Gastroesophageal sphincter (tissue), 4 donors: ENCODE data around the gene TMIE. TPM values are rescaled to one million over a fixed set of nuclear protein-coding genes. Genes with fewer than 3 reads are reported as not detected.
"Not testable (repeated sequence)": the region's sequence is repeated elsewhere in the genome, so short reads cannot be mapped to it uniquely, and the experiment has no call there.

ENCODE experiments used
- ATAC-seq: fragments of 150-250 bp; one replicate; pipeline ENCODE4 v1.9.1; 2016; ENCODE audit warnings: mild to moderate bottlenecking, moderate library complexity
- H3K27ac ChIP-seq, 4 donors: fragments of 200-600 bp; sonication (generic) in 3 of 4; 1 replicate in 3 of 4; 2 replicates in 1 of 4; pipeline ENCODE4 v1.5.1; 2016 to 2019
- H3K27me3 ChIP-seq: fragments of 200-600 bp; sonication (generic); one replicate; pipeline ENCODE4 v1.5.1; 2019
- H3K36me3 ChIP-seq, 2 donors: fragments of 200-600 bp; sonication (generic); one replicate each; pipeline ENCODE4 v1.5.1; 2019; ENCODE audit warnings: control low read depth in 1 of 2
- H3K4me1 ChIP-seq, 3 donors: fragments of 200-600 bp; sonication (generic); 1 replicate in 2 of 3; 2 replicates in 1 of 3; pipeline ENCODE4 v1.5.1; 2016 to 2019; ENCODE audit warnings: control low read depth in 2 of 3
- H3K4me3 ChIP-seq, 2 donors: fragments of 200-600 bp; sonication (generic); one replicate each; pipeline ENCODE4 v1.5.1; 2019; ENCODE audit warnings: mild to moderate bottlenecking in 1 of 2, moderate library complexity in 1 of 2
- H3K9me3 ChIP-seq, 3 donors: fragments of 200-600 bp; sonication (generic); one replicate each; pipeline ENCODE4 v1.5.1; 2017 to 2019; ENCODE audit warnings: control low read depth in 2 of 3
- CTCF ChIP-seq, 4 experiments: fragments of 200-600 bp in 2 of 4; fragments of 450-650 bp in 2 of 4; sonication (generic) in 1 of 4; IDR thresholded peaks; one replicate each; pipeline ENCODE4 v1.5.1; 2017 to 2019; ENCODE audit warnings: antibody characterized with exemption in 4 of 4, mild to moderate bottlenecking in 2 of 4, moderate library complexity in 2 of 4
- EP300 ChIP-seq: sonication (generic); formaldehyde crosslinking; IDR thresholded peaks from one replicate; pipeline ENCODE4 v1.6.1; 2017; ENCODE audit warnings: antibody characterized with exemption, mild to moderate bottlenecking
- POLR2A ChIP-seq, 2 donors: fragments of 450-650 bp; IDR thresholded peaks; one replicate each; pipeline ENCODE4 v1.6.1; 2017; ENCODE audit warnings: antibody characterized with exemption in 2 of 2, mild to moderate bottlenecking in 2 of 2, moderate library complexity in 1 of 2
- POLR2AphosphoS5 ChIP-seq: sonication (generic); formaldehyde crosslinking; IDR thresholded peaks from one replicate; pipeline ENCODE4 v1.6.1; 2017; ENCODE audit warnings: antibody characterized with exemption
- WGBS, 2 donors: methylation state at CpG; one replicate each; pipeline ENCODE4 v1.1.5; 2018; ENCODE audit warnings: low coverage in 1 of 2; 5-methylcytosine and 5-hydroxymethylcytosine counted together
- total RNA-seq, 4 donors: library from RNA; depleted of rRNA; stranded (reverse); fragments of >200 nt; gene quantifications; one replicate each; pipeline ENCODE4 v1.1.0, GENCODE V29; 2016

TMIE gene
- total RNA-seq, 4 donors from 2014 or later: 0.15 to 1.4 (median 0.69) TPM; not detected in 1

DNA sequence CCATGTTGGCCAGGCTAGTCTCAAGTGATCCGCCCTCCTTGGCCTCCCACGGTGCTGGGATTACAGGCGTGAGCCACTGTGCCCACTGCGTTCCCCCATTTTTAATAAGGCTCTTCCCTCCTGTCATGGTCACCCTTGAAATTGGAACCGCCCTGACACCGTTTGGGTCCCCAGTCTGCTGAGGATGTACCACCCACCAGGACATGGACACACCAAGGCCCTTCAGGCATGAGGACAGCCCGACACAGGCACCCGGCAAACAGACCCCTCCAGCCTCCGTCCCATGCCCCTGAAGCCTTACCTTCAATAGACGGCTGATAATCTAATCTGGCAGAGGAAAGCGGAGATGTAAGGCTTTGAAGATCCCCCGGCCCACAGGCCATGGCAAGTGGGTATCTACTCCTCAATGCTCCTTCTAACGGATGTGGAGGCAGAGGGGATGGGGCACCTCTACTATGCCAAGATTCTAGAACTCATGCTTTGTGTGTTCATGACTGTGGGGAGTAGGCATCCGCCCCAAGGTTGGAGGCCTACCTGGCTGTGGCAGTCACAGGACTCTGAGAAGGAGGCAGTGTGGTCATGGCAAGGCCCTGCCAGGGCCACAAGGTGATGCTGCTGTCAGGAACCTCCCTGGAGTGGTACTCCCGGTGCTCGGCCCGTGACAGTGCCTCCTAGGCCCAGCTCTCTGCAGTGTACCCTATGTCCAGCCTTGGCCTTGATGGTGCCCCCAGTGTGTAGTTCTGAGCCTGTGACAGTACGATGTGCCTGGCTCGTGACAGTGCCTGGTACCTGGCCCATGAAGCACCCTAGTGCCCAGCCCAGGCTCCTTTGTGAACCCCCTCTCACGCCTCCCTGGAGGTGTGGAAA is 35.0 kb downstream of the TMIE start:
- 88 to 100% methylated on average over 4 to 9 of the region's 20 CpGs for WGBS, 2 donors
- no peak for ATAC-seq
- Histone ChIP-seq H3K27me3 (peaks cover 37% of the 10 kb centered on the region), H3K4me1 (no peaks in the 10 kb centered on the region), H3K27ac (no peak overlapping the region), H3K36me3 (no peaks in the 10 kb centered on the region), H3K9me3 (no peaks in the 10 kb centered on the region), H3K4me3 (no peak overlapping the region)
- TF ChIP-seq POLR2A (IDR thresholded peaks at IDR 0.05) (no peak), POLR2AphosphoS5 (no peak), EP300 (no peak), CTCF (IDR thresholded peaks at IDR 0.05) (no peak)

DNA sequence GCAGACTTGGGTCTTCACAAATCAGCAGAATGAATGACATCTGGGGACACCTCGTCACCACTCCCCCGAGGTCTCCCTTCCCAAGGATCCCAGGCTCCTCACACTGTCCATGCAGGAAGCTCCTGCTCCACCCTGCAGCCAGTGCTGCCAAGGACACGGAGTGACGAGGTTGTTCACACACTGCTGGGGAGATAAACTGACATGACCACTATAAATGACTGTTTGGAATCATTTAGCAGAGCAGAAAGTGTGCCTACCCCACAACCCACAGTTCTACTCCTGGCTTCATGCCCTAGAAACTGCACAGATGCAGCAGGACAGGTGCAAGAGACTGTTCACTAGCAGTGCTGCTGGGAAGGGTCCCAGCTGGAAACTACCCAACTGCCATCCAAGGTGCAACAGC is 36.1 kb downstream of the TMIE start:
- no peak for ATAC-seq
- Histone ChIP-seq H3K27ac (no peak overlapping the region), H3K4me3 (no peak overlapping the region), H3K27me3 (peaks cover 32% of the 10 kb centered on the region), H3K9me3 (no peaks in the 10 kb centered on the region), H3K36me3 (no peaks in the 10 kb centered on the region), H3K4me1 (no peaks in the 10 kb centered on the region)
- TF ChIP-seq POLR2A (IDR thresholded peaks at IDR 0.05) (no peak), CTCF (IDR thresholded peaks at IDR 0.05) (no peak), POLR2AphosphoS5 (no peak), EP300 (no peak)
- no CpG with 5 or more reads among the region's 4 CpGs for WGBS, 2 donors

DNA sequence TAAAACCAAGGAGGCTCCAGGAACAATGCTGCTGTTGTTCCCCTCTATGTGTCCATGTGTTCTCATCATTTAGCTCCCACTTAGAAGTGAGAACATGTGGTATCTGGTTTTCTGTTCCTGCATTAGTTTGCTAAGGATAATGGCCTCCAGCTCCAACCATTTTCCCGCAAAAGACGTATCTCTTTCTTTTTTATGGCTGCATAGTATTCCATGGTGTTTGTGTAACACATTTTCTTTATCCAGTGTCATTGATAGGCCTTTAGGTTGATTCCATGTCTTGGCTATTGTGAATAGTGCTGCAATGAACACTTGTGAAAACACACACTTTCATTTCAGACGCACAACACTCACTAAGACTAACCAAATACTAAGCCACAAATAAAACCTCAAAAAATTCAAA is 38.4 kb downstream of the TMIE start:
- H3K4me3 ChIP-seq, H3K36me3 ChIP-seq, ATAC-seq, H3K4me1 ChIP-seq, H3K9me3 ChIP-seq, H3K27ac ChIP-seq: not testable (repeated sequence)
- 98 to 100% methylated on average over 3 of the region's 3 CpGs for WGBS, 2 donors
- peaks cover 18% of the 10 kb centered on the region for H3K27me3 ChIP-seq

GRCh38 chr3:46742992-46743585 is 41.9 kb downstream of the TMIE start:
- no peak for ATAC-seq

GRCh38 chr3:46746711-46747110 is 45.5 kb downstream of the TMIE start:
- ATAC-seq: no peak
- Histone ChIP-seq H3K4me3 (no peak overlapping the region), H3K9me3 (no peaks in the 10 kb centered on the region), H3K4me1 (no peaks in the 10 kb centered on the region), H3K27ac (no peak overlapping the region), H3K36me3 (no peaks in the 10 kb centered on the region), H3K27me3 (no peaks in the 10 kb centered on the region)
- no peak for TF ChIP-seq EP300
- no peak for TF ChIP-seq POLR2A (IDR thresholded peaks at IDR 0.05)
- TF ChIP-seq CTCF (IDR thresholded peaks at IDR 0.05): no peak
- TF ChIP-seq POLR2AphosphoS5: no peak

More at GRCh38 chr3:46742992-46743585, 41.9 kb downstream of the TMIE start:
- Histone ChIP-seq H3K27ac (no peak overlapping the region), H3K27me3 (no peaks in the 10 kb centered on the region), H3K4me1 (no peaks in the 10 kb centered on the region), H3K36me3 (no peaks in the 10 kb centered on the region), H3K9me3 (no peaks in the 10 kb centered on the region), H3K4me3 (no peak overlapping the region)
- TF ChIP-seq POLR2AphosphoS5 (no peak), EP300 (no peak), POLR2A (IDR thresholded peaks at IDR 0.05) (no peak), CTCF (IDR thresholded peaks at IDR 0.05) (no peak)
- 40 to 78% methylated on average over 7 of the region's 12 CpGs for WGBS, 2 donors
